Measurements from ENCODE around the gene TBC1D22B.
A peak's percentile ranks its signal among the peaks of the same experiment; 100 is the strongest.

Gene TBC1D22B

DNA sequence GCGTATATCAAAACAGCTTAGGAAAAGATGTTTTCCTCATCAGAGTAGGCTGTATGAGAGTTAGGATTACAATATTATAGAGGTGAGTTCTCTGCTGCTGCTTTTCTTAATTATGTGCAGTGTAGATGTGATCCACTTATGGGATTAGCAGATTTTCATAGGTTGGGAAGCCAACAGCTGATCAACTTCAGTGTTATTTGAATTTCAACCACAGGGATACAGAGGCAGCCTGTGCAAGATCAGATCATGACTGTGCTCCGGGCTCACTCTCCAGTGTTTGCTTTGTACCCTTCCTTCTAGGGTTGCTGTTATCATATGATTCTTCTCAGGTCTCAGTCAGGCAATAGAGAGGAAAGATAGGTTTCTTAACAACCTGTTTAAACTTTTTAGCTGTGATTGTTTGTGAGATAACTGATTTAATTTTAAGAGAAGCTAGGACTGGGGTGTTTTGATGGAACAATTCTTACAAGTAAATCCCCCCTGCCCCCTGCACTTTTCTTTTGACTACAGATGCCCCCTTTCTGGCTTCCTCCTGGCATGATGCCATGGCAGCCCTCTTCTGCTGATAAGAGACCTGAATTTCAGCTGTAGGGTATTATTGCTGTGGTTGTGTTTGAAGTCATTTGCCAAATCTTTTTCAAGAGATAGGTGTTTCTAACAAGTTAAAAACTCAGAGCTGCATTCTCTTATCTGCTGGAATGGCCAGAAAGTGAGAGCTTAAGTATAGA lies 104.7 kb downstream of the TBC1D22B start:
- no peak for DNase-seq

DNA sequence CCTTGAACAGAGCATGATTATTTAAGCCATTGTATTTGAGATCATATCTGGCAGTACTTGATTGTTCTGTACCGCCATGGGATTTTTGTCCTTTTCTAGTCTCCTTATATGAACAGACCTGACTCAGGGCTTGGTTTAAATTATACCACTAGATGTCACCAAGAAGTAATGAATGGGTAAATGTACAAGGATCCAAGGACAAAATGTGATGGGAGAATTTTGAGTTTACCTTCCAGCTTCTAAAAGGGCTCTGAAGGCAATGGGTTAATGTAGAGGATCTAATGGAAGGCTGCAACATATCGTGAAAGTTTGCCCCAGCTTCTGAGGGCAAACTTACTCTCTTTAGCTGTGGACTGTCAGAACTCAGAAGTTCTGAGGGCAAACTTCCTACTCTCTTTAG lies 108.2 kb downstream of the TBC1D22B start:
- peak; percentile 31 for DNase-seq

DNA sequence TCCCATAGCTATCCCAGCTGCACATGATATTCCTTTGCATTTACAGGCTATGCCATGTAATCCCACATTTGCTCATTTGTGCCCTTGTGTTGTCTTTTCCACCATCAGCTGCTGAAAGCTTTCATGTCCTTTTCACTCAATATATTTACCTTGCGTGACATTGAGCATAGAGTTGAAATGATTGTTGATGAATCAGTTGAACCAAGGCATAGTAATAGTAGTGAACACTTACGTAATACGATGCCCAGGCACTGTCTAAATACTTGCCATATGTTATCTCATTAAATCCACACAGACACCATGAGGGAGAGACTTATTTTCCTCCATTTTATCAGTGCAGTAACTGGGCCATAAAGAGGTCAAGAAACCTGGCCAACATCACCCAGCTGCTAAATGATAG lies 109.3 kb downstream of the TBC1D22B start:
- DNase-seq: no peak

GRCh38 chr6:37368961-37369320 lies 111.4 kb downstream of the TBC1D22B start:
- DNase-seq: no peak

DNA sequence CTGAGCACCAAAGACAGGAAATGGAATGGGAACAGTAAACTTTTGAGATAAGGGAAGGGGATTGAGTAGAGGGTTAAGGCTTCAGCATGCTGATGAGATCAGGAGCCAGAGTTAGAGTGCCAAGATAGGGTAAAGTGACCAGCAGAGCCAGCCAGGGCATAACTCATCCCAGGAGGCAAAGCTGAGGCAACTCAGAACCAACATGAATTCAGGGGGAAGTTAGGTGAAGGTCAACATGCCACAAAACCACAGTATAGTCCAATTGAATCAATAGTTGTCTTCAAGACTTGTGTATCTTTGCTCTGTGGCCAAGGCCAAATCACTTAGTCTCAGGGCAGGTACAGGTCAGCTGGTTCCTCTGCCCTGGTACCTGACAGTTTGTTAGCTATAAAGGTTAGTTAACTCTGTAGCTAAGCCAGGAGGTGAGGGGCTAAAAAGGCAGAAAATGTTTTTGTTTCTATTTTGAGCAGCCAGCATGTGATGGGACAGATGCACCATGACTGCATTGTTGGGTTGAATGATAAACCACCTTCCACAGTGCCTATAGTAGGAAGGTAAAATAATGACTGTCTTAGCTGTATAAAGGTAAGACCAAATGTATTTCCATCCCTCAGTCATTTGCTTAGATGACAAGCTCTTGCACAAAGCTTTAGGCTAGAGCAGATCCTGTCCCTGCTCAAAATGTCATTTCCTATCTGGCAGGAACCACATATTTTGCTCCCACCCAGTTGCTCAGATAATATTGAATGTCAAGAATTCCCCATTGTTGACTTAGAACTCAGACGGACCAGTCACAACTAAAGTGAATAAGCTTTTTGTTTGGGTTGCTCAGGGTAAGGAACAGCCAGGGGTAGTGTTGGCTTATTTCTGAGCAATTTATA lies 112.0 kb downstream of the TBC1D22B start:
- no peak for DNase-seq

DNA sequence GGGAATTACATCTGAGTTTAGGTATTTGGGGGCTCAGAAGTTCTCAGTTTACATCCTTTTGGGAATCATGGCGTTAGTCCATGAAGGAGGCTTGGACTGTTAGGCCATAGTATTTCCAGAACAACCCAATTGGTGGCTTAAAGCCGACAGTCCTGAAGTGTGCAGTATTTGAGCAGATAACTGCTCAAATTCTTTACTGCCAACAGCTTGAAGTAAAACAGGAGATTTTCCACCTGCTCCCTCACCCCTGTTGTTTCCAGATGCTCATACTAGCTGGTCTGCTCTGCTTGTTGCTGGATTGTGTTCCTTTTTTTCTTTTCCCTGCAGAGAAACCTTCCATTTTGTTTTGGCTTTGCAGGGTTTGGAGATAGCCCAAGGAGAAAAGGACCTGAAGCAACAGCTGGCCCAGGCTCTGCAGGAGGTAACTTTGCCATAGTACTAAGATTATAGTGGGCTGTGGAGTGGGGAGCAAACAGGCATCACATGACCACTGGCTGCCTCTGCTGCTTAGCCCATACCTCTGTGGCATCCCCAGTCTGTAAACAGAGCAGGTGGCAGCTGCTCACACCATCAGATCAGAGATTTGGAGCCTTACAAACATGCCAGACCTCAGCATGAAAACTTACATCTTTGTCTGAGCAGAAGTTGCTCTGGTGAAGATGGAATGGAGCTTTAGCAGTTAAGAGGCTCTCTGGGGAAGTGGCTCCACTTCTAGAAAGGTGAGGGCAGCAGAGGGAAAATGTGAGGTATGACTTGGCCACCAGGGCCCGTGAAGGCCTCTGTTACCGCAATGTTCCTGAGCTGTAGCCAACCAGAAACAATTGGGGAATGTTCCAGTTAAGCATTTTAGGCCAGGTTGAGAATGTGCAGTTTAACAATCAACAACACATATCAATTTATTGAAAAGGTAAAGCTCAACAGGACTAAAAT lies 113.8 kb downstream of the TBC1D22B start:
- DNase-seq: no peak

GRCh38 chr6:37372116-37372515 lies 114.5 kb downstream of the TBC1D22B start:
- no peak for DNase-seq

GRCh38 chr6:37373822-37374471 lies 116.4 kb downstream of the TBC1D22B start:
- peak; percentile 19 for DNase-seq

DNA sequence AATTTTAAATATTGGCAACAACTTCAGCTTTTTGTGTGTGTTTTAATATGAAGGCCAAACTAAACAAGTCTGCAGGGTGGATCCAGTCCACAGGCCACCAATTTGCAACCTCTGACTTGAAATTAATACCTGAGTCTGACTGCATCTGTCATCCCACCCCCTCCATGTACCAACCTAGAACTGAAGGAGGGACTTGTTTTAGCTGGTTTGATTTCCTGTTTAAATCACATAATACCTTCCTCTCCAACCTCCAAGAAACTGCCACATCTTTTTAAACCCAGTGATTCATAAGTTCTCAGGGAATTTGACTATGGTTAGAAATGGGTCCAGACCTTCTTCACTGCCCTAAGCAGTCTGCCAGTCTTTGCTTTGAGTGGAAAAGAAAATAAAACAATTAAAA lies 117.8 kb downstream of the TBC1D22B start:
- DNase-seq: no peak

- DNase-seq: no peak
These were observed 118.6 kb downstream of the TBC1D22B start for GRCh38 chr6:37376078-37376743.

DNA sequence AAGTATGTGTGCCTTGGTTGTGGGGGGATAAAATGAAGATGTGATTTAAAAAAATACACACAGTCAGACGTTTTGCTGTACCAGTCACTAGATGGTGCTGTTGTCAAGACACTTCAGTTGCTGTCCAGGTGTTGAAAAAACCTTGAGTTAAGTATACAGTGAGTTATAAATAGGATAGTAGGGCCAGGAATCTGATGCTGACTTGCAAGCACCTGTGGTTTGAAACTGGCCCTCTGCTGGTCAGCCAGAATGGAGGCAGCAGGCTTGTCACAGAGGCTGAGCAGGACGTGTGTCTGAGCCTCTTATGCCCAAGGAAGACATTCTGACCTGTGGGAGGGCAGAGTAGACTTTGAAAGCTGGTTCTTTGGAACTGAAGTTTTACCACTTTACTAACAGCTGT lies 124.0 kb downstream of the TBC1D22B start:
- peak; percentile 53 for DNase-seq
